Omental fat pad (tissue), 4 donors: ENCODE results near the gene IPO13. TPM values are rescaled to one million over a fixed set of nuclear protein-coding genes. Genes with fewer than 3 reads are reported as not detected.
A peak's percentile ranks its signal among the peaks of the same experiment; 100 is the strongest.

ENCODE experiments used
- ATAC-seq: fragments of 150-250 bp; one replicate; pipeline ENCODE4 v1.9.1; 2016; ENCODE audit warnings: mild to moderate bottlenecking, moderate library complexity; ENCODE audit not compliant: low FRiP score
- DNase-seq: peaks from one replicate; pipeline ENCODE4 v3.0.0-alpha.2; 2019; ENCODE audit warnings: low spot score
- total RNA-seq, 4 donors: library from RNA; depleted of rRNA; stranded (reverse); fragments of >200 nt; gene quantifications; one replicate each; pipeline ENCODE4 v1.1.0, GENCODE V29; 2016
- TF ChIP-seq, protein P1 (sequence below), 3 donors: fragments of 450-650 bp; IDR thresholded peaks; one replicate each; pipeline ENCODE4 v1.5.1; 2016 to 2017; ENCODE audit warnings: antibody characterized with exemption in 3 of 3, mild to moderate bottlenecking in 3 of 3, moderate library complexity in 2 of 3

IPO13 gene
- total RNA-seq, 4 donors from 2014 or later, result 18.7 to 23.2 (median 21.1) TPM

DNA sequence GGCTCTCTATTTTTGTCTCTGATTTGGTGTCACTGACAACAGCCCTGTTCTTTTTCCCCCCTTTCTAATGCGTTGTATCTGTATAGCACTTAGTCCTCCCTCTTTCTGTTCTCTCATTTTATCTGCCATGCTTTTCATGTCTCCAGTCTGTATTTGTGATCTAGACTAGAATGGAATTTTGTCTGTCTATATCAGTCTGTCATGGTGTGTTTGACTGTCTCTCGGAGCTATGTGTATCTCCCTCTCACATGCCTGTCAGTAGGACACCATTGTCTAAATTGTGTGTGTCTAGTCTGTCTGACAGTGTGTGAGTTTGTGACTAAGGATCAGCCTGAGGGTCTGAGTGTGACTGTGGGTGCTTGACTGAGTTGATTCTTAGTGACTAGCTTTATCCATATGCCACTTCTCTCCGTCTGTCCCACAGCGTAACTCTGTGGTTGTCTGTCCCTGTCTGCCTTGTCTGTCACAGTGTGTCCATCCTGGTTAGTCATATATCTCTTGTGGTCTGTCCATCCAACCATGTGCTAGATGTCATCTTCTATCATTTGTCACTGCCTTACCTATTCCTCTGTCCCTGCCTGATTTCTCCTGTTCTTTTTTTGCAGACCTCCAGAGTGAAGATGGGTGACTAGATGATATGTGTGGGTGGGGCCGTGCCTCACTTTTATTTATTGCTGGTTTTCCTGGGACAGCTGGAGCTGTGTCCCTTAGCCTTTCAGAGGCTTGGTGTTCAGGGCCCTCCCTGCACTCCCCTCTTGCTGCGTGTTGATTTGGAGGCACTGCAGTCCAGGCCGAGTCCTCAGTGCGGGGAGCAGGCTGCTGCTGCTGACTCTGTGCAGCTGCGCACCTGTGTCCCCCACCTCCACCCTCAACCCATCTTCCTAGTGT, 30.9 kb downstream of the IPO13 start:
- TF ChIP-seq, protein P1, sequence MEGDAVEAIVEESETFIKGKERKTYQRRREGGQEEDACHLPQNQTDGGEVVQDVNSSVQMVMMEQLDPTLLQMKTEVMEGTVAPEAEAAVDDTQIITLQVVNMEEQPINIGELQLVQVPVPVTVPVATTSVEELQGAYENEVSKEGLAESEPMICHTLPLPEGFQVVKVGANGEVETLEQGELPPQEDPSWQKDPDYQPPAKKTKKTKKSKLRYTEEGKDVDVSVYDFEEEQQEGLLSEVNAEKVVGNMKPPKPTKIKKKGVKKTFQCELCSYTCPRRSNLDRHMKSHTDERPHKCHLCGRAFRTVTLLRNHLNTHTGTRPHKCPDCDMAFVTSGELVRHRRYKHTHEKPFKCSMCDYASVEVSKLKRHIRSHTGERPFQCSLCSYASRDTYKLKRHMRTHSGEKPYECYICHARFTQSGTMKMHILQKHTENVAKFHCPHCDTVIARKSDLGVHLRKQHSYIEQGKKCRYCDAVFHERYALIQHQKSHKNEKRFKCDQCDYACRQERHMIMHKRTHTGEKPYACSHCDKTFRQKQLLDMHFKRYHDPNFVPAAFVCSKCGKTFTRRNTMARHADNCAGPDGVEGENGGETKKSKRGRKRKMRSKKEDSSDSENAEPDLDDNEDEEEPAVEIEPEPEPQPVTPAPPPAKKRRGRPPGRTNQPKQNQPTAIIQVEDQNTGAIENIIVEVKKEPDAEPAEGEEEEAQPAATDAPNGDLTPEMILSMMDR (IDR thresholded peaks at IDR 0.05), result no peak
- ATAC-seq, result no peak
- DNase-seq, result no peak

DNA sequence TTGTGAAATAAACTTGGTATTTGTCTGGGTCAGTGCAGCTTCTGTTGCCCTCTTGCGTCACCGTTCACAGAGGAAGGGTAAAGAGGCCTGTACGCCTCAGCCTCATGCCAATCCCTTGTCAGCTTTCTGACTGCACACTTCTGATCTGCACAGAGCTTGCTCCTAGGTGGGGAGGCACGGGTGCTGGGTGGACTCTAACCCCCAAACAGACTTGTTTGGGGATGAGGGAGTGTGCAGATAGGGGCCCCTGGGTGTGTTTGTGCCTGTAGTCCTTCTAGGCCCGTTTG, 31.5 kb downstream of the IPO13 start:
- DNase-seq (no peak), ATAC-seq (no peak)
- TF ChIP-seq, protein P1 (IDR thresholded peaks at IDR 0.05), result no peak

DNA sequence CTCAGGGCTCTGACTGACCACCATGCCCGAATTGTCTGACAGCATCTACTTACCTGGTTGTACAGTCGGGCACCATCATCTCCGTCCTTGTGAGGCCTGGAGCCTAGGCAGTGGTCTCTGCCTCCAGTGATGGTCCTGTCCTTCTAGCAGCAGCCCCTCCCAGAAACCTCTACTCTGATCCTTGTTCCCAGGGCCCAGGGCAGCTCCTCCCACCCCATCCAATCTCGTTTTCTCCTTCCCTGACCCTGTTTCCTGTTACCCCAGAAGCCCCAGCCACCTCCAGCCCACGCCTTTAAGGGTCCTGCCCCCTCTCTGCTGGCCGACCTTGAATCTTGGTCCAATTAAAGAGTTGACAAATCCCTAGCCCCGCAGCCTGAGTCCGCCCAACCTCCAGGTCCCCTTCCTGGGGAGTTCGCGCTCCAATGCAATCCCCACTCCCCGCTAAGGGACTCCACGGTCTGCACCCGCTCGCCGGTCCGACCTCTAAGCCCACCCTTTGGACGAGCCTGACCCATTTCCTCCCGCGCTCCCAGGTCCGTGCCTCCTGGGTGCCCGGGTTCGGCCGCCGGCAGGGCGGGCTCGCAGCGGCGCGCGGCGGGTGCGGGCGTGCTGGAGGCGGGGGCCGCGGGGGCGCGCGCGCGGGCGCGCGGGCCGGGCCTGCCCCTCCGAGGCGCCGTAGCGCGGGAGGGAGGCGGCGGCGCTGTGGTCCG, 32.0 kb downstream of the IPO13 start, which contains the start of gene B4GALT2:
TSS of gene B4GALT2 (plus strand) at position 660 of the 710 bp plus-strand sequence. CDS start 1,951 bp downstream, outside the sequence.
- DNase-seq, result no peak
- TF ChIP-seq, protein P1 (IDR thresholded peaks at IDR 0.05), result no peak
- ATAC-seq, result peak; percentile 19

DNA sequence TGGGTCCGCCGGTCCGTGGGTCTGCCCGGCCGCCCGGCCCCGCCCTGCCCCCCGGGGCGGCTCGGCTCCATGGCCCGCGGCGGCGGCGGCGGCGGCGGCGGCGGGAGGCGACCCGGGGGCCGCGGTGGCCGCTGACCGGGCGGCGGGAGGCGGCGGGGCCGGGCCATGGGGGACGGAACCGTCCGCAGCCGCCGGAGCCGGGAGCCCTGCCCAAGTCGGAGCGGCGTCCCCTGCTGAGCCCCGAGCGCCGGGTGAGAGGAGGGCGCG, 32.4 kb downstream of the IPO13 start:
- TF ChIP-seq, protein P1 (IDR thresholded peaks at IDR 0.05), result no peak
- DNase-seq (no peak), ATAC-seq (no peak)

DNA sequence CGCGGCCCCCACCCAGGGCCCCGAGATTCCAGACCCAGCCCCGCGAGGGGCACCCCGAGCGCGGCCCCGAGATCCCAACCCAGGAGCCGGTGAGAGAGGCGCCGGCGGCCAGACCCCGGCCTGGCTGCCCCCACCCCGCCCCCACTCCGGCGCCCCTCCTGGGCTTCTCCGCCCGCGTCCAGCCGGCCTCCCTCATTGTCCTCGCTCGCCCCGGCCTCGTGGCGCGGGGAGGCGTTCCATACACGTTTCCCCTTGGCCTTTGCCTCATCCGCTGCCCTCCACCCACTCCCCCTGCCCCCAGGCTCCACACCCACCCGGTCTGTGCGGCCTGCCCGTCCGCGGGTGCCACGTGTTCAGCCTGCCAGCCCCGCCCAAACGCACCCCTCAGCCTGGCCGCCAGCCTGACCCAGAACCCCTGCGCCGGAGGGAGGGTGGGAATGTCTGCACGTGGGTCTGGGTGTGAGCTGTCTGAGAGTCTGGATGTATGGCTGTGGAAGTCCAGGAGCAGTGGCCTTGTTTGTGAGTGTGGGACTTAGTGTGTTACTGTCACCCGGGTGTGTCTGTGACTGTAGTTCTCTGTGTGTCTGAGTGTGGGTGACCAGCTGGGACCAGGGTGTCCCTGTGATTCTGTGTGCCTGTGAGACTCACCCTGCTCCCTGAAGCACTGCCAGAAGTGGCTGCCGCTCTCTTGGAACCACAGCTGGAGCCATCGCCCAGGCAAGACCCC, 32.9 kb downstream of the IPO13 start:
- no peak for DNase-seq
- peak; percentile 61 for ATAC-seq
- TF ChIP-seq, protein P1 (IDR thresholded peaks at IDR 0.05), result no peak

DNA sequence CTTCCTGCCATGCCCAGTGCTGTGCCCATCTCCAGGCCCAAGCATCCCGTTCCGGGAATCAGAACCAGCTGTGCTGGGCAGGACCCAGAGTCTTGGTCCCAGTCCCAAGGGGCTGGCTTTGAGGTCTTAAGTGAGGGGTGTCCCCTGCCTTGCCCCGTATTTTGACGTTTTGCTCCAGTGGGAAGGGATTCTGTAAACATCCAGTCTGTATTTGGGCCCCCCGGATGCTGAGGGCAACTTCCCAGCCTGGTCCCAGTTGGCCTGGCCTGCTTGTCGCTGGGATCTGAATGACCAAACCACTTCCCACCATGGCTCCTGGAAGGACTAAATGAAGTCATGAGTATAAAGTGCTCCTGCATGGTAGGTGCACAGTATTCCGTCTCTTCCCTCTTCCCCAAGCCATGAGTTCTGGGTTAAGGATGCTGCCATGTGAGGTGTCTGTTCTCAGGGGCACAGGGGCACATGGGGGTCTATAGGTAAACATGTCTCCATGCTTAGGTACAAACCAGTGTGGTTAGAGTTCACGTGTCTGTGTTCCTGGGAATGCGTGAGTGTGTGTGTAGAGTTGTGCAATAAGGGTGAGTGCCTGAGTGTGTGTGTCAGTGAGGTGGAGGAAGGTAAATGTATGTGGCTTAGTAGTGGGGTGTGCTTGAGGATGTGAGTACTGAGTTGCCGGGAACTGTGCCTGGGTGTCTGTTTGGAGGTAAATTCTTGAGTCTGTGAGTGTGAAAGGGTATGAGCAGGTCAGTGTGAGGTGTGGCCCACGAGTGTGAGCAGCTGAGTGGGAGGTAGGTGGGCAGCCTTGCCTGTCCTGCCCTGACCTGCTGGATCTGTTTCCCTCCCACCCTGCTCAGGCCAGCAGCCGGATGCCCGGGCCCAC, 33.7 kb downstream of the IPO13 start:
- DNase-seq, result no peak

More for the DNA sequence above, 33.7 kb downstream of the IPO13 start:
- TF ChIP-seq, protein P1 (IDR thresholded peaks at IDR 0.05), result no peak
- ATAC-seq, result no peak
